Choroid plexus epithelial cell (primary cell): ENCODE measurements around the gene SLC38A10.

Experiments used
- DNase-seq: peaks from one replicate; pipeline ENCODE4 v3.0.0-alpha.2; 2010; ENCODE audit warnings: low read depth
- H3K4me3 ChIP-seq: 2 replicates; pipeline ENCODE4 v1.5.1; 2011; ENCODE audit warnings: low read depth, mild to moderate bottlenecking, control low read depth, low read length, moderate library complexity
- TF ChIP-seq, protein P1 (sequence below): conservative IDR thresholded peaks from 2 replicates; pipeline ENCODE4 v1.5.1; 2011; ENCODE audit warnings: low read depth, mild to moderate bottlenecking, control low read depth, inconsistent platforms, low read length, moderate library complexity

SLC38A10 gene

DNA sequence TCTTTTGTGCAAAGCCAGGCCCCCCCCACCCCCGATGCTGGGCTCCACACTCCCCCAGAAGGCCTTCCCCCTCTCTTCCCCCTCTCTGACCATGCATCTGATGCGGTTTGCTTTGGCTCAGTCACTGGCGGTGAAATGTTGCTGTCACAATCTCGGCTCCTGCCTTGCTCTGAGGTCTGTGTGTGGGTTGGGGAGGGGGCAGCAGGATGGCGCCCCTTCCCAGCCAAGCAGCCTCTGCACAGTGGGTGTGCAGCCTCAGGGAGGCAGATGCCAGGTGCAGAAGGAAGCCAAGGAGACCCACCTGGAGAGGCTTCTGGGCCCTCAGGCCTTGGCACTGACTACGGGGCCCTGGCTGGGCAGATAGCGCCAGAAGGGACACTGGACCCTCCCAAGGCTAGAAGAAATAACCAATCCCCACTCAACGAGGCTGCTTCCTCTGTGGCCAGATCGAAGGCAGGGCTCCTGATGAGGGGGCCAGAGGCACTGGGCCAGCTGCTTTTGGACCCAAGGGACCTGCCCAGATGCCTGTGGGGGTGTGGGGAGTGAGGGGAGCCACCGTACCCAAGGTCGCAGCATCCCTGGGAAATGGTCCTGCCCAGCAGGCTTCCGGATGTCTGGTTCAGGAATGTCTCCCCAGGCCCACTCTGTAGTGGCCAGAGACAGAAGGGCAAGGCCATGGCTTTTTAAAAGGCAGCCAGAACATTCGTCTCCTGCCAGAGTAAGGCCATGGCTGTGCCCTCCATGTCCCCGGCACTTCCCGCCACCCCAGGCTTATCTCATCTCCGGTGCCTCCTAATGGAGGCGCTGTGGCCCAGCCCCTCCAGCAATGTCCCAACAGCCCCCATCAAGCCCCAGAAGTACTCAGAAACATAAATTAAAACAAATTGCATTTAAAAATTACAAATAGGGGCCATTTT lies 43.4 kb upstream of the SLC38A10 start:
- TF ChIP-seq, protein P1, sequence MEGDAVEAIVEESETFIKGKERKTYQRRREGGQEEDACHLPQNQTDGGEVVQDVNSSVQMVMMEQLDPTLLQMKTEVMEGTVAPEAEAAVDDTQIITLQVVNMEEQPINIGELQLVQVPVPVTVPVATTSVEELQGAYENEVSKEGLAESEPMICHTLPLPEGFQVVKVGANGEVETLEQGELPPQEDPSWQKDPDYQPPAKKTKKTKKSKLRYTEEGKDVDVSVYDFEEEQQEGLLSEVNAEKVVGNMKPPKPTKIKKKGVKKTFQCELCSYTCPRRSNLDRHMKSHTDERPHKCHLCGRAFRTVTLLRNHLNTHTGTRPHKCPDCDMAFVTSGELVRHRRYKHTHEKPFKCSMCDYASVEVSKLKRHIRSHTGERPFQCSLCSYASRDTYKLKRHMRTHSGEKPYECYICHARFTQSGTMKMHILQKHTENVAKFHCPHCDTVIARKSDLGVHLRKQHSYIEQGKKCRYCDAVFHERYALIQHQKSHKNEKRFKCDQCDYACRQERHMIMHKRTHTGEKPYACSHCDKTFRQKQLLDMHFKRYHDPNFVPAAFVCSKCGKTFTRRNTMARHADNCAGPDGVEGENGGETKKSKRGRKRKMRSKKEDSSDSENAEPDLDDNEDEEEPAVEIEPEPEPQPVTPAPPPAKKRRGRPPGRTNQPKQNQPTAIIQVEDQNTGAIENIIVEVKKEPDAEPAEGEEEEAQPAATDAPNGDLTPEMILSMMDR, result no peak
- no peak for DNase-seq
- no peak overlapping the region for H3K4me3 ChIP-seq

DNA sequence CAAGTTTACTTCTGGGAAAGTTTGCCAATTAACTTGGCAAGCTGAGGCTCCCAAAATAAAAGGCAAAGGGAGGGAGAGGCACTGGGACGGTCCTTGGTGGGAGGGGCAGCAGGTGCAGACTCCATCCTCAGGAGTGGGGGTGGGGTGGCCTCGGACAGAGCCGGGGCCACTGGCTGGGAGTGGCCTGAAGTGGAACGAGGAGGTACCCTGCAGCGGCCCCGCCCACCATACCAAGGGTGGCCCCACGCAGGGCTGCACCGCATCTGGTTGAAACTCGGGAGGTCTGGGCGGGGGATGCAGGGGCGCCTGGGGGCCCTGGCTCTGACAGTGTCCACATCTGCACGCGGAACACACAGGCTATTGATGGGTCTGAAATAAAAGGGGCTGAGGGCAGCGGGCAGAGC lies 42.4 kb upstream of the SLC38A10 start:
- no peak overlapping the region for H3K4me3 ChIP-seq
- no peak for DNase-seq
- TF ChIP-seq, protein P1, result no peak

GRCh38 chr17:81336930-81337325 lies 41.8 kb upstream of the SLC38A10 start:
- TF ChIP-seq, protein P1, result no peak
- DNase-seq, result no peak
- H3K4me3 ChIP-seq, result no peak overlapping the region

DNA sequence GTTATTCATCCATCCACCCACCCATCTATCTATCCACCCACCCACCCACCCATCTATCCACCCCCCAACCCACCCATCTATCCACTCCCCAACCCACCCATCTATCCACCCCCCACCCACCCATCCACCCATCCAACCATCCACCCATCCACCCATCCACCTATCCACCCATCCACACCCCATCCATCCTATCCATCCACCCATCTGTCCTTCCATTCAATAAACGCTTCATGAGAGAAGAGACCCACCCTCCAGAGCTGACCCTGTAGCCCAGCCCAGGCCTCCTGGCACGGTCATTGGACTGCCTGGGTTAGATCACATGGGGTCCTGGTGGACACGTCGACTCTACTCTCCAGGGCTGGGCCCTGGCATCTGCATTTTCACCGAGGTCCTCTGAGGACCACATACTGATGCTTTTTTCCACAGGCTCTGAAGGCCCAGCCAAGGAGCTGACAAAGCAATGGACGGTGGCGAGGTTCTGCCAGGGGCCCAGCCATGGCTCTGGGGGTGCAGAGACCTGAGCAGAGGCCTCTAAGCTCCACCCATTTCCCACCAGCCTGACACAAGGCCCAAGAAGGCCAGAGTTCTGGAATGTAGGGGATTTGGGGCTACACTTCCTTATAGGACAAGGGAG lies 41.3 kb upstream of the SLC38A10 start:
- TF ChIP-seq, protein P1, result no peak
- no peak for DNase-seq
- H3K4me3 ChIP-seq, result no peak overlapping the region

DNA sequence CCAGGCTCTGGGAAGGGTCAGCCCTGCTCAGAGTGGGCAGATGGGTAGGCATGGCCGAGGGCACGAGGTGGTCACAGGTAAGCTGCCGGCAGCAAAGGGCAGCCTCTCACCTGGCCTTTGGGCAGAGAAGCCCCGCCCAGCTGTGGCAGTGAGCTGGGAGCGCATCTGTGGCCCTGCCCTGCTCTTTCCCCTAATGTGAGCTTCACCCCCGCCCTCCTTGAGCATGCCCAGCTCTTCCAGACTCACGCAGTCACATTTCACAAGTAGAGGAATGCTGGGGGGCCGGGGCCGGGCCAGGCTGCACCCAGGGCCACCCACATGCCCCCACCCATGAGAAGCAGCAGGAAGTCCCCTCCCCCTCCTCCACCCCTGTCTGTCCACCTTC lies 40.7 kb upstream of the SLC38A10 start:
- DNase-seq, result no peak
- TF ChIP-seq, protein P1, result no peak
- no peak overlapping the region for H3K4me3 ChIP-seq

GRCh38 chr17:81334987-81335772 lies 40.1 kb upstream of the SLC38A10 start:
- TF ChIP-seq, protein P1, result no peak
- no peak for DNase-seq

More at GRCh38 chr17:81334987-81335772, 40.1 kb upstream of the SLC38A10 start:
- H3K4me3 ChIP-seq, result no peak overlapping the region
